Left ventricle myocardium superior (tissue), 1 donor: ENCODE data around the gene CDKN2B-AS1. TPM values are rescaled to one million over a fixed set of nuclear protein-coding genes. Genes with fewer than 3 reads are reported as not detected.

Source experiments
- ATAC-seq: fragments of 200-7000 bp; cut with Tn5 transposase; one replicate; pipeline ENCODE4 v1.9.1; 2020; ENCODE audit warnings: mild to moderate bottlenecking, moderate library complexity
- DNase-seq: peaks from one replicate; pipeline ENCODE4 v3.0.0-alpha.2; 2020
- intact Hi-C: fragments of 100-400 bp; cut with micrococcal nuclease; formaldehyde crosslinking; loops from one replicate; pipeline ENCODE4 v1.11.0; 2022
- total RNA-seq: library from RNA; stranded (reverse); fragmentation: NEBNext Ultra II Directional; extraction: Animal tissue kit (Norgen Biotek cat#: 25700); gene quantifications from one replicate; pipeline ENCODE4 v1.2.1, GENCODE V29; 2021
- donor health status: DM: no; HTN: yes; CAD: no; lungs with severe emphysema.

The CDKN2B-AS1 gene
- total RNA-seq, 1 donor from 2014 or later: 0.17 TPM

DNA sequence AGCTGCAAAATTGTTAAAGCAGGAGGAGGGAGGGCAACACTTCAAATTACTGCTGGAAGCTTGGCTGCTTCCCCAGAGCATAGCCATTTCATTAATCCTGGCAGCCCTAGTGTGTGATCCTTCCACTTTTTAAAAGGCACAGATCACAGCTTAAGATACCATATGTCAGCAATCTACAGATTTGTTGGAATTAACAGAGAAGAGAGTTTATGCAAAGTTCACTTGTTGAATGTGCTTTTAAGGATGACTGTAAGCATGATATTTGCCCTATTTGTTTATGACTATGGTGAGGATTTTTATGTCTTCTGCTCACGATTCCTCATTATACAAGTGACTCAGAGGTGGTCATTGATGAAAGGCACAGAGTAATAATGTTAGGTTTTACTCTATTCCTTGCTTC is 170.6 kb downstream of the CDKN2B-AS1 start:
- ATAC-seq (no peak), DNase-seq (no peak)
- intact Hi-C loops: no loop called here

GRCh38 chr9:22169243-22169642 is 174.7 kb downstream of the CDKN2B-AS1 start:
- intact Hi-C loops: no loop called here
- DNase-seq (no peak), ATAC-seq (no peak)

DNA sequence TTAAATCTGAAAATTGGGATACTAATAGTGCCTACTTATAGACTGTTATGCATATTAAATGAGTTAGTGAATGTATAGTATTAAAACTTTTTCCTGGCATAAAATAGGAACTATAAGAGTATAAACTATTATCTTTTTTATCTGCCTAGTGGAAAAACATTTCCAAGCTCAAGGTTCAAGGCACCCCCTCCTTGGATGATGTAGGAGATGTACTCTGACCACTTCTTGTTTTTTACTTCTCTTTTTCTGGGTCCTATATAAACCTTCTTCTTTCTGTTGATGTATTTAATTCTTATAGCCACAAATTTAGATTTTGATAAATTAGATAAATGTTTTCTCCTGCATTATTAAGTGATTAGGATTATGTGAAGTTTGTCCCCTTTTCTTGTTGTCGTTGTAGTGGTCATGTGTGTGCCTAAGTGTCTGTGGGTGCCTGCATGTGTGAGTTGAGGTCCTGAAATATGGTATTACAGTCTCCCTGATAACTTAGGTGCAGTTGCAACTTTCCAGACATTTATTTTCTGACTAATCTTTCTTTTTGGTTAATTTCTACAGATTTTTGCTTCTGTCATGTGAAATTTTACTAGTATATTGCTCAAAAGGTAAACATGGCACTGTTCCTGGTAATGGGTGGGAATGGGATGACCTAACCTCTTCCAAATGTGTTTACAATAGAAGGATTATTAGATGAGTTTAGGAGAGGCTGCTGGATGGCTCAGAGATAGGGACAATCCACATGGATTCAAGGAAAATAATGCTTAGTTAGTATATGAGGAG is 175.3 kb downstream of the CDKN2B-AS1 start:
- no peak for DNase-seq
- peak; percentile 26 for ATAC-seq
- intact Hi-C loops: no loop called here

Other genes with a start within 250 kb of the CDKN2B-AS1 start
- 25.7 TPM for gene MTAP, start 192.2 kb upstream of the CDKN2B-AS1 start, total RNA-seq
- gene CDKN2A, start 399 bp upstream of the CDKN2B-AS1 start, total RNA-seq: not detected
- 1.8 TPM for gene CDKN2B, start 14.5 kb downstream of the CDKN2B-AS1 start, total RNA-seq